HG03060 (cell line): ENCODE measurements around the gene CFAP69.
"Not testable (repeated sequence)": the region's sequence is repeated elsewhere in the genome, so short reads cannot be mapped to it uniquely, and the experiment has no call there.

Experiments
- ATAC-seq: cut with Tn5 transposase; IDR thresholded peaks from one replicate; pipeline ENCODE4 v1.9.1; 2021; ENCODE audit warnings: low read depth, moderate number of reproducible peaks; ENCODE audit not compliant: unreplicated experiment

CFAP69 gene

GRCh38 chr7:90334193-90334843 lies 89.3 kb downstream of the CFAP69 start:
- no peak for ATAC-seq

GRCh38 chr7:90334926-90335325 lies 90.0 kb downstream of the CFAP69 start:
- not testable (repeated sequence) for ATAC-seq

GRCh38 chr7:90337106-90337505 lies 92.1 kb downstream of the CFAP69 start:
- no peak for ATAC-seq

GRCh38 chr7:90345016-90345415 lies 100.0 kb downstream of the CFAP69 start:
- ATAC-seq, result no peak

GRCh38 chr7:90345595-90346335 lies 100.8 kb downstream of the CFAP69 start:
- no peak for ATAC-seq

- ATAC-seq, result peak; percentile 94
Observed at GRCh38 chr7:90346336-90347125, 101.6 kb downstream of the CFAP69 start, which contains the start of gene GTPBP10. Gene GTPBP10, plus strand, starts transcription at chr7:90346716. Its CDS starts 26 bp downstream, at chr7:90346742.

- ATAC-seq, result no peak
Observed at GRCh38 chr7:90347759-90348158, 102.8 kb downstream of the CFAP69 start.

- no peak for ATAC-seq
Observed at GRCh38 chr7:90349305-90349704, 104.3 kb downstream of the CFAP69 start.

- ATAC-seq, result not testable (repeated sequence)
Observed at GRCh38 chr7:90350032-90350431, 105.1 kb downstream of the CFAP69 start.

GRCh38 chr7:90351987-90352386 lies 107.0 kb downstream of the CFAP69 start:
- ATAC-seq, result no peak
